AG10803 (cell line): ENCODE data around the gene GID8.
"Not testable (repeated sequence)": the region's sequence is repeated elsewhere in the genome, so short reads cannot be mapped to it uniquely, and the experiment has no call there.

ENCODE experiments used
- DNase-seq: peaks from one replicate; pipeline ENCODE4 v3.0.0; 2010; ENCODE audit warnings: low read depth
- H3K4me3 ChIP-seq: 2 replicates; pipeline ENCODE4 v1.5.1; 2011; ENCODE audit warnings: mild to moderate bottlenecking, low read length, control low read depth
- CTCF ChIP-seq: conservative IDR thresholded peaks from 2 replicates; pipeline ENCODE4 v1.5.1; 2011; ENCODE audit warnings: mild to moderate bottlenecking, low read length, control low read depth, inconsistent platforms

GID8 gene

GRCh38 chr20:62922451-62922921 lies 15.5 kb upstream of the GID8 start:
- H3K4me3 ChIP-seq: no peak overlapping the region
- DNase-seq: no peak
- TF ChIP-seq CTCF: no peak

- peak; percentile 90 for DNase-seq
- not testable (repeated sequence) for H3K4me3 ChIP-seq
Measured at GRCh38 chr20:62923059-62923668, 14.8 kb upstream of the GID8 start.

GRCh38 chr20:62923669-62924441 lies 14.1 kb upstream of the GID8 start:
- no peak for TF ChIP-seq CTCF
- peak overlapping the region; percentile 87 for H3K4me3 ChIP-seq

GRCh38 chr20:62924442-62925075 lies 13.4 kb upstream of the GID8 start:
- DNase-seq: peak; percentile 82
- peak overlapping the region; percentile 87 for H3K4me3 ChIP-seq
- no peak for TF ChIP-seq CTCF

More at GRCh38 chr20:62923669-62924441, 14.1 kb upstream of the GID8 start:
- DNase-seq: no peak

GRCh38 chr20:62925076-62925419 lies 12.9 kb upstream of the GID8 start:
- TF ChIP-seq CTCF: no peak
- DNase-seq: no peak
- peak overlapping the region; percentile 87 for H3K4me3 ChIP-seq

GRCh38 chr20:62925420-62926228 lies 12.3 kb upstream of the GID8 start:
- peak; percentile 25 for DNase-seq
- H3K4me3 ChIP-seq: peak overlapping the region; percentile 87
- TF ChIP-seq CTCF: no peak
